HEK293 (cell line): ENCODE results near the gene KIAA1210.

Source experiments
- CTCF ChIA-PET: fragments of 350-600 bp; formaldehyde crosslinking; extraction: SDS; loops from one replicate; lab custom pipeline; 2021; ENCODE audit warnings: antibody characterized with exemption; lab: Yijun Ruan, JAX
- POLR2A ChIA-PET: fragments of 300-600 bp; formaldehyde crosslinking; extraction: SDS; loops from one replicate; lab custom pipeline; 2020; ENCODE audit warnings: antibody characterized with exemption, inconsistent platforms; lab: Yijun Ruan, JAX
- H3K27ac ChIP-seq: fragments of 200-500 bp; sonication (Bioruptor generic); 2 replicates; pipeline ENCODE4 v1.5.1; 2014; ENCODE audit warnings: low read depth, low read length, control low read depth, inconsistent platforms; ENCODE audit errors: extremely low read depth
- H3K36me3 ChIP-seq, 2 experiments: fragments of 200-500 bp in 1 of 2; sonication (Bioruptor generic) in 1 of 2; 1 replicate in 1 of 2; 2 replicates in 1 of 2; pipeline ENCODE4 v1.5.1; 2014 to 2017; ENCODE audit warnings: inconsistent platforms in 2 of 2, low read length in 2 of 2; ENCODE audit not compliant: control insufficient read depth in 2 of 2, insufficient read depth in 1 of 2
- H3K4me1 ChIP-seq: fragments of 200-500 bp; sonication (Bioruptor generic); 2 replicates; pipeline ENCODE4 v1.5.1; 2014; ENCODE audit warnings: mild to moderate bottlenecking, low read length, inconsistent platforms; ENCODE audit not compliant: control insufficient read depth, insufficient read depth
- H3K4me3 ChIP-seq: 2 replicates; pipeline ENCODE4 v1.5.1; 2011; ENCODE audit warnings: low read depth, mild to moderate bottlenecking, control low read depth, low read length, moderate library complexity
- H3K9me3 ChIP-seq: fragments of 200-500 bp; sonication (Bioruptor generic); 2 replicates; pipeline ENCODE4 v1.5.1; 2014; ENCODE audit warnings: low read depth, low read length, inconsistent platforms; ENCODE audit not compliant: control insufficient read depth, insufficient read depth
- CTCF ChIP-seq: fragments of 450-650 bp; formaldehyde crosslinking; IDR thresholded peaks from 2 replicates; pipeline ENCODE4 v1.5.1; 2016; ENCODE audit warnings: missing biosample characterization, missing genetic modification characterization
- GLIS1 ChIP-seq: fragments of 450-650 bp; formaldehyde crosslinking; IDR thresholded peaks from 2 replicates; pipeline ENCODE4 v1.5.1; 2016; ENCODE audit warnings: missing biosample characterization, missing genetic modification characterization
- KLF8 ChIP-seq: fragments of 450-650 bp; formaldehyde crosslinking; IDR thresholded peaks from 2 replicates; pipeline ENCODE4 v1.5.1; 2016; ENCODE audit warnings: missing biosample characterization, missing genetic modification characterization
- ZBTB11 ChIP-seq: fragments of 450-650 bp; formaldehyde crosslinking; conservative IDR thresholded peaks from 2 replicates; pipeline ENCODE4 v1.5.1; 2016; ENCODE audit warnings: low read depth, missing biosample characterization, missing genetic modification characterization
- ZFP41 ChIP-seq: fragments of 450-650 bp; formaldehyde crosslinking; IDR thresholded peaks from 2 replicates; pipeline ENCODE4 v1.5.1; 2016; ENCODE audit warnings: missing biosample characterization, missing genetic modification characterization, borderline replicate concordance
- ZNF132 ChIP-seq: fragments of 450-650 bp; formaldehyde crosslinking; IDR thresholded peaks from 2 replicates; pipeline ENCODE4 v1.5.1; 2017; ENCODE audit warnings: missing biosample characterization, missing genetic modification characterization, borderline replicate concordance
- ZNF211 ChIP-seq: fragments of 450-650 bp; formaldehyde crosslinking; IDR thresholded peaks from 2 replicates; pipeline ENCODE4 v1.5.1; 2016; ENCODE audit warnings: low read depth, missing biosample characterization, missing genetic modification characterization
- ZNF248 ChIP-seq: fragments of 450-650 bp; formaldehyde crosslinking; IDR thresholded peaks from 2 replicates; pipeline ENCODE4 v1.5.1; 2017; ENCODE audit warnings: missing biosample characterization, missing genetic modification characterization
- ZNF324 ChIP-seq: fragments of 450-650 bp; formaldehyde crosslinking; IDR thresholded peaks from 2 replicates; pipeline ENCODE4 v1.5.1; 2016; ENCODE audit warnings: missing biosample characterization, missing genetic modification characterization
- ZNF350 ChIP-seq: fragments of 450-650 bp; formaldehyde crosslinking; IDR thresholded peaks from 2 replicates; pipeline ENCODE4 v1.5.0; 2017; ENCODE audit warnings: missing biosample characterization, mild to moderate bottlenecking, missing genetic modification characterization
- ZNF362 ChIP-seq: fragments of 450-650 bp; formaldehyde crosslinking; IDR thresholded peaks from 2 replicates; pipeline ENCODE4 v1.5.1; 2016; ENCODE audit warnings: missing biosample characterization, missing genetic modification characterization
- ZNF416 ChIP-seq: fragments of 450-650 bp; formaldehyde crosslinking; IDR thresholded peaks from 2 replicates; pipeline ENCODE4 v1.5.1; 2016; ENCODE audit warnings: missing biosample characterization, missing genetic modification characterization
- ZNF510 ChIP-seq: fragments of 450-650 bp; formaldehyde crosslinking; IDR thresholded peaks from 2 replicates; pipeline ENCODE4 v1.5.1; 2018; ENCODE audit warnings: mild to moderate bottlenecking, missing genetic modification characterization, missing biosample characterization; ENCODE audit not compliant: insufficient replicate concordance
- ZNF585B ChIP-seq: fragments of 450-650 bp; formaldehyde crosslinking; IDR thresholded peaks from 2 replicates; pipeline ENCODE4 v1.5.1; 2016; ENCODE audit warnings: missing biosample characterization, missing genetic modification characterization
- ZNF600 ChIP-seq: fragments of 450-650 bp; formaldehyde crosslinking; IDR thresholded peaks from 2 replicates; pipeline ENCODE4 v1.5.1; 2016; ENCODE audit warnings: missing biosample characterization, missing genetic modification characterization
- ZNF654 ChIP-seq: fragments of 450-650 bp; formaldehyde crosslinking; IDR thresholded peaks from 2 replicates; pipeline ENCODE4 v1.5.1; 2016; ENCODE audit warnings: low read depth, missing biosample characterization, missing genetic modification characterization
- ZNF776 ChIP-seq: fragments of 450-650 bp; formaldehyde crosslinking; IDR thresholded peaks from 2 replicates; pipeline ENCODE4 v1.5.0; 2017; ENCODE audit warnings: missing biosample characterization, missing genetic modification characterization, borderline replicate concordance
- ZNF830 ChIP-seq: fragments of 450-650 bp; IDR thresholded peaks from 2 replicates; pipeline ENCODE4 v1.5.0; 2018; ENCODE audit warnings: missing biosample characterization, missing genetic modification characterization, low read depth, mild to moderate bottlenecking, moderate library complexity

The KIAA1210 gene

GRCh38 chrX:119147486-119147885, 19.9 kb upstream of the KIAA1210 start:
- ChIA-PET CTCF (no interaction called here), POLR2A (no interaction called here)
- no peak for TF ChIP-seq ZNF830 (tag by site-specific recombination)
- TF ChIP-seq ZNF510 = no peak
- no peak for TF ChIP-seq ZBTB11
- TF ChIP-seq ZNF776 = no peak
- no peak for TF ChIP-seq ZNF324 (tag by site-specific recombination)
- no peak for TF ChIP-seq ZNF211
- TF ChIP-seq ZNF600 (tag by site-specific recombination) = no peak
- TF ChIP-seq ZNF585B = no peak
- TF ChIP-seq ZNF350 (tag by site-specific recombination) = no peak
- TF ChIP-seq ZFP41 (tag by site-specific recombination) = no peak
- no peak for TF ChIP-seq ZNF132 (tag by site-specific recombination)
- TF ChIP-seq ZNF248 (tag by site-specific recombination) = no peak
- TF ChIP-seq ZNF654 (tag by site-specific recombination) = no peak
- Histone ChIP-seq H3K4me3 (no peak overlapping the region), H3K4me1 (no peaks in the 10 kb centered on the region), H3K9me3 (no peaks in the 10 kb centered on the region), H3K27ac (no peak overlapping the region), H3K36me3 (no peaks in the 10 kb centered on the region)

- CTCF ChIA-PET = interaction anchor here (0.6 to 2.8 kb wide), 11 partner anchors 9 to 594 kb away, joined by 3 to 14 read pairs (median 3); no protein-coding TSS in a partner anchor
- Histone ChIP-seq H3K4me1 (no peaks in the 10 kb centered on the region), H3K27ac (no peak overlapping the region), H3K4me3 (no peak overlapping the region), H3K9me3 (no peaks in the 10 kb centered on the region), H3K36me3 (no peaks in the 10 kb centered on the region)
- TF ChIP-seq GLIS1 (tag by site-specific recombination) (0 out of 2 replicates have a peak, but pooled peaks have one; percentile 15), CTCF (tag by site-specific recombination) (0 out of 2 replicates have a peak, but pooled peaks have one; percentile 59), ZNF416 (tag by site-specific recombination) (no peak), KLF8 (tag by site-specific recombination) (no peak), ZNF654 (tag by site-specific recombination) (peak; percentile 57), ZNF362 (tag by site-specific recombination) (no peak)
- POLR2A ChIA-PET = no interaction called here
These were observed 17.6 kb upstream of the KIAA1210 start for GRCh38 chrX:119145241-119145653.
